HL-60 (cell line): ENCODE data around the gene NUDT4B.
"Not testable (repeated sequence)": the region's sequence is repeated elsewhere in the genome, so short reads cannot be mapped to it uniquely, and the experiment has no call there.

Experiments used
- GABPA ChIP-seq: IDR thresholded peaks from 2 replicates; pipeline ENCODE4 v1.6.1; 2012; ENCODE audit warnings: low read depth
- POLR2AphosphoS5 ChIP-seq: IDR thresholded peaks from 2 replicates; pipeline ENCODE4 v1.6.1; 2012; ENCODE audit warnings: low read depth
- SPI1 ChIP-seq: IDR thresholded peaks from 2 replicates; pipeline ENCODE4 v1.6.1; 2012; ENCODE audit warnings: low read depth, mild to moderate bottlenecking, borderline replicate concordance
- TF ChIP-seq, protein P1 (sequence below): IDR thresholded peaks from one replicate; pipeline ENCODE4 v1.5.1; 2011; ENCODE audit warnings: low read length, control low read depth, inconsistent platforms; ENCODE audit not compliant: insufficient read depth
- TF ChIP-seq, protein P2 (sequence below): IDR thresholded peaks from 2 replicates; pipeline ENCODE4 v1.6.1; 2012; ENCODE audit warnings: low read depth; ENCODE audit not compliant: insufficient replicate concordance

DNA sequence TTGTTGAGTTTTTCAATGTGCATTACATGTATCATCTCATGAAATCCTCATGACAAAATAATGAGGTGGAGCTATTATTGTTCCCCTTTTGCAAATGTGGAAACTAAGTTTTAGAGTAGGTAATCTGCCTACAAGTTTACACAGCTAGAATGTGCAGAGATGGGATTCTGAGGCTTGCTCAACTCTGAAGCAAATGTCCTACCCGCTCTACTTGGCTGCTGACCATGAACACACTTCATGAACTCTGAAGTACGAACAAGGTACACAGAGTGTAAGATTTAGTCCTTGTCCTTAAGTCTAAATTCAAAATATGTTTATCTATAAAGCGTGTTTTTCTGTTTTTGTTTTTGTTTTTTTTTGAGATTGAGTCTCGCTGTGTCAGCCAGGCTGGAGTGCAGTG is 5.4 kb upstream of the NUDT4B start:
- not testable (repeated sequence) for TF ChIP-seq POLR2AphosphoS5, GABPA, SPI1
- TF ChIP-seq, protein P1, sequence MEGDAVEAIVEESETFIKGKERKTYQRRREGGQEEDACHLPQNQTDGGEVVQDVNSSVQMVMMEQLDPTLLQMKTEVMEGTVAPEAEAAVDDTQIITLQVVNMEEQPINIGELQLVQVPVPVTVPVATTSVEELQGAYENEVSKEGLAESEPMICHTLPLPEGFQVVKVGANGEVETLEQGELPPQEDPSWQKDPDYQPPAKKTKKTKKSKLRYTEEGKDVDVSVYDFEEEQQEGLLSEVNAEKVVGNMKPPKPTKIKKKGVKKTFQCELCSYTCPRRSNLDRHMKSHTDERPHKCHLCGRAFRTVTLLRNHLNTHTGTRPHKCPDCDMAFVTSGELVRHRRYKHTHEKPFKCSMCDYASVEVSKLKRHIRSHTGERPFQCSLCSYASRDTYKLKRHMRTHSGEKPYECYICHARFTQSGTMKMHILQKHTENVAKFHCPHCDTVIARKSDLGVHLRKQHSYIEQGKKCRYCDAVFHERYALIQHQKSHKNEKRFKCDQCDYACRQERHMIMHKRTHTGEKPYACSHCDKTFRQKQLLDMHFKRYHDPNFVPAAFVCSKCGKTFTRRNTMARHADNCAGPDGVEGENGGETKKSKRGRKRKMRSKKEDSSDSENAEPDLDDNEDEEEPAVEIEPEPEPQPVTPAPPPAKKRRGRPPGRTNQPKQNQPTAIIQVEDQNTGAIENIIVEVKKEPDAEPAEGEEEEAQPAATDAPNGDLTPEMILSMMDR, result not testable (repeated sequence)
- TF ChIP-seq, protein P2, sequence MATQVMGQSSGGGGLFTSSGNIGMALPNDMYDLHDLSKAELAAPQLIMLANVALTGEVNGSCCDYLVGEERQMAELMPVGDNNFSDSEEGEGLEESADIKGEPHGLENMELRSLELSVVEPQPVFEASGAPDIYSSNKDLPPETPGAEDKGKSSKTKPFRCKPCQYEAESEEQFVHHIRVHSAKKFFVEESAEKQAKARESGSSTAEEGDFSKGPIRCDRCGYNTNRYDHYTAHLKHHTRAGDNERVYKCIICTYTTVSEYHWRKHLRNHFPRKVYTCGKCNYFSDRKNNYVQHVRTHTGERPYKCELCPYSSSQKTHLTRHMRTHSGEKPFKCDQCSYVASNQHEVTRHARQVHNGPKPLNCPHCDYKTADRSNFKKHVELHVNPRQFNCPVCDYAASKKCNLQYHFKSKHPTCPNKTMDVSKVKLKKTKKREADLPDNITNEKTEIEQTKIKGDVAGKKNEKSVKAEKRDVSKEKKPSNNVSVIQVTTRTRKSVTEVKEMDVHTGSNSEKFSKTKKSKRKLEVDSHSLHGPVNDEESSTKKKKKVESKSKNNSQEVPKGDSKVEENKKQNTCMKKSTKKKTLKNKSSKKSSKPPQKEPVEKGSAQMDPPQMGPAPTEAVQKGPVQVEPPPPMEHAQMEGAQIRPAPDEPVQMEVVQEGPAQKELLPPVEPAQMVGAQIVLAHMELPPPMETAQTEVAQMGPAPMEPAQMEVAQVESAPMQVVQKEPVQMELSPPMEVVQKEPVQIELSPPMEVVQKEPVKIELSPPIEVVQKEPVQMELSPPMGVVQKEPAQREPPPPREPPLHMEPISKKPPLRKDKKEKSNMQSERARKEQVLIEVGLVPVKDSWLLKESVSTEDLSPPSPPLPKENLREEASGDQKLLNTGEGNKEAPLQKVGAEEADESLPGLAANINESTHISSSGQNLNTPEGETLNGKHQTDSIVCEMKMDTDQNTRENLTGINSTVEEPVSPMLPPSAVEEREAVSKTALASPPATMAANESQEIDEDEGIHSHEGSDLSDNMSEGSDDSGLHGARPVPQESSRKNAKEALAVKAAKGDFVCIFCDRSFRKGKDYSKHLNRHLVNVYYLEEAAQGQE, result not testable (repeated sequence)
